HG02884 (cell line): ENCODE results near the gene PHACTR1.
"Not testable (repeated sequence)": the region's sequence is repeated elsewhere in the genome, so short reads cannot be mapped to it uniquely, and the experiment has no call there.

Experiments
- ATAC-seq: cut with Tn5 transposase; IDR thresholded peaks from one replicate; pipeline ENCODE4 v1.9.1; 2021; ENCODE audit warnings: mild to moderate bottlenecking, moderate library complexity; ENCODE audit not compliant: unreplicated experiment

PHACTR1 gene

GRCh38 chr6:12748815-12749521 lies 32.4 kb downstream of the PHACTR1 start:
- no peak for ATAC-seq

DNA sequence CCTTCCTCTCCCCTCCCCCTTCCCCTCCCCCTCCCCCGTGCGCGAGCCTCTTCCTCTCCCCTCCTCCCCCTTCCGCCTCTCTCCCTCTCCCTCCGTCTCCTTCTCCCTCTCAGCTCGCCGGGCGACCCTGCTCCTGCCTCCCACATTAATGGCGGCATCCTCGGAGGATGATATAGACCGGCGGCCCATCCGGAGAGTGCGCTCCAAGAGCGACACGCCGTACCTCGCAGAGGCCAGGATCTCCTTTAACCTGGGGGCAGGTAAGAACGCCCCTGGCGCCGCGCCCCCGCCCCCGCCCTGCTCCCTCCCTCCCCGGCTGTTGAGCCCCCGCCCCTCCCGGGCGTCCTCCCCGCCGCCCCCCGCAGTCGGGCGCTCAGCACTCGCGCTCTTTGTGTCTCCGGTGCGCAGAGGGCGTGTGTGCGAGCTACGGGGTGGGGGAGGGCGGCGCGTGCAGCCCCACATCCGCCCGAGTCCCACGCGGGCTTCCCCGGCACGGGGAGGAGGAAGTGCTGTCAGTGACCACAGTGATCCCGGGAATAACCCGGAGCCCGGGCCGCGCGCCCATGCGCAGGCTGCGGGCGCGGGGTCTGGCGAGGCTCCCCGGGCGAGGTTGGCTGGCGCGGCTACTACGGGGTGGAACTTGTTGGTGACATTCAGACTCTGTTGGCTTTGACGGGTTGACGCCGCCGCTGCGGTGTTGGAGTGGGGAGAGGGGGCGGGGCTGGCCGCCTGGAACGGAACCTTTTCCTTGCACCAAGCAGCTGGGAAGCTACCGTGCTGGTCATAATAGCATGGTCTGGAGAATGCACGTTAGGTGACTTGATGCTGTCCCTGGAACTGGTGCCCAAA lies 33.2 kb downstream of the PHACTR1 start:
- no peak for ATAC-seq

DNA sequence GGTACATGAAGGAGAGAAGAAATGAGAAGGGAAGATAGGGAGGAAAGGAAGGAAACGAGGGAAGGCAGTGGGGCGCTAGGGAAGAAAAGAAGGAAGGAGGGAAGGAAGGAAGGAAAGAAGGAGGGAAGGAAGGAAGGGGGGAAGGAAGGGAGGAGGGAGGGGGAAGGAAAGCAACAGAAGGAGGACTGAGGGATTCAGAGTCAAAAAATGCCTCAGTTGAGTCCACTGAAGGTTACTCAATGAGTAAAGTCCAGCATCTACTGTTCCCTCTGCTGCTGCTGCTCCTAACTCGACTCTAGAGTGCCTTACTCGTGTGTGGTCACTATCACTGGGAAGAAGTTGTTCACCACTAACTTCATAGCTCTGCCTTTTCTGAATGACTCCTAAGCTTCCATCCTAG lies 33.8 kb downstream of the PHACTR1 start:
- ATAC-seq, result no peak

- no peak for ATAC-seq
Measured at GRCh38 chr6:12751694-12752325, 35.2 kb downstream of the PHACTR1 start.

DNA sequence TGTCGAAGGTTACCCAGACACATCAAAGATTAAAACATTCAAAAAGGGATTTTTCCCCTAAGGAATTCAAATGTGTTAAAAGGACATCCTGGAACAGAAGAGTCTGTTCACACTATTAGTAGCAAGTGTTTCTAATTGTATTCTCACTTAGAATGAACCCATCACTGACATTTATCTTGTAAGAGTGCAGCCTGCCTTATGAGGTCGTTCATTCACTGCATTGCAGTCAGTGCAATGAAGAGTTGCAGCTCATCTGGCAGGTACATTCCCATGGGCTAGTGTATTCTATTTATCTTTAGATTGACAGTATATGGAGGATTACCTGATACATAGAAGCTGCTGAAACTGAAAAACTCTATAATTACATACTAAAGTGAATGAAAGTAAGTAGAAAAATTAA lies 36.5 kb downstream of the PHACTR1 start:
- ATAC-seq, result no peak

GRCh38 chr6:12760226-12760625 lies 43.7 kb downstream of the PHACTR1 start:
- ATAC-seq, result no peak

DNA sequence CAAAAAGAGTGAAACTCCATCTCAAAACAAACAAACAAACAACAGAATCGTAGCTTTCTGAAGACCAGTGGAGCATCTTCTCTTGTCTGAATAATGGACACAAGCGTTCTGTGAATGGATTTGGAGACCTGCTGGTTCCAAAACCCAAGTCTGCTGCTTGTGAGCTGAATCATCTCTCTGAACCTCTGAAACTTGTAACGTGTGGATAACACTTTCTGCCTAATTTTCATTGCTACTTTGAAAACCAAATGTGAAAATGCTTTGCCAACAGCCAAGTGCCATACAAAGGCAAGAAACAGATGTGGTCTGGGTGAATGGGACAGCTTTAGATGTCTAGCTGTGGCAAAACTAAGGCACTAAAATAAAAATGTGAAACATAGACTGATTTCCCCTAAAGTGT lies 44.3 kb downstream of the PHACTR1 start:
- no peak for ATAC-seq

DNA sequence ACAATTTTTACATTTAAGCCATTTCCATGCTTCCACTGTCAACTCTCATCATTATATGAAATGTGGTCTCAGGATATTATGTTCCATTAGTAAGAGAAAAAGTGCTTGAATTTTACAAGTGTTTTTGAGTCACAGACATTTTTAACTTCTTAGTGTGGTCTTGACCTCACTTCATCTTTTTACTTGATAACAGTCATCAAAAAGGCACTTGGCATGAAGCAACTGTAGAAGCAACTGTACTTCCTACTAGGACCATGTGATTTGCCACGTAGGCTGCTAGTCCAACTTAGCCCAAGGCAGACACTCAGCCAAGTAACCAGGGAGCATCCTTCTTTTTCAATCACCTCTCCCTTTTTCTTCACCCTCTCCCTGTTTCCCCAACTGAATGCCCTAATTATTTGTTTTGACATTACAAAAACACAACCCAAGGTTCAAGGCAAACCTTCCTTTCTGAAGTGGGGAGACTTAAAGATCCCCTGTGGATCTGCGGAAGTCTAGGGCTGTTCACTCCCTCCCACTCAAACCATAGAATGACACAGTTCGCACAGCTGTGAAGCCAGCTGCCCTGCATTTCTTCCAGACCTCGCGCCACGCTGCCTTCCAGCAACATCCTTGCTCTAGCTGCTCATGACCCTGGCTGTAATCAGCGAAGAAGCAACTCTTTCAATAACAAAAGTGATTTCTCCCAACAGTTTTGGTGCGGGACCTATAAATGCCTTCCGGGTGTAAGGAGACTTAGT lies 45.0 kb downstream of the PHACTR1 start:
- no peak for ATAC-seq

DNA sequence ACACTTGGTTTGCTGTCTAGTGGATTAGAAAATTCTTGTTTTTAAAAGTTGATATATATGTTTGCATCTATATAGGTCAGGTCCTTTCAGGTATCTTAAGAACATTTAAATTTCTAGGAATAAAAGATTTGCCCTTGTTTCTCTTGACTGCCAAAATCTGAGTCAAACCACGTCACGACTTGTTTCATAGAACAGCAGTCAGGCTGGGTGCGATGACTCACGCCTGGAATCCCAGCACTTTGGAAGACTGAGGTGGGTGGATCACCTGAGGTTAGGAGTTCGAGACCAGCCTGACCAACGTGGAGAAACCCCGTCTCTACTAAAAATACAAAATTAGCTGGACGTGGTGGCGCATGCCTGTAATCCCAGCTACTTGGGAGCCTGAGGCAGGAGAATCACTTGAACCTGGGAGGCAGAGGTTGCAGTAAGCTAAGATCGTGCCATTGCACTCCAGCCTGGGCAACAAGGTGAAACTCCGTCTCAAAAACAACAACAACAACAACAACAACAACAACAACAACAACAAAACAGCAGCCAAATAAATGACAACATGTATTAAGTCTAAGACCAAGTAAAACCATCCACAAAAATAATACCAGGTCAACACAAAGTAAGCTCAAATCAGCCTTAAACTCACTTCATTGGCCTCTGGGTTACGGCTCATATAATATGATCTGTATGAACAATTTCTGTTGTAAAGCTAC lies 46.3 kb downstream of the PHACTR1 start:
- ATAC-seq, result not testable (repeated sequence)

- ATAC-seq, result no peak
Measured at GRCh38 chr6:12766365-12766764, 49.8 kb downstream of the PHACTR1 start.

DNA sequence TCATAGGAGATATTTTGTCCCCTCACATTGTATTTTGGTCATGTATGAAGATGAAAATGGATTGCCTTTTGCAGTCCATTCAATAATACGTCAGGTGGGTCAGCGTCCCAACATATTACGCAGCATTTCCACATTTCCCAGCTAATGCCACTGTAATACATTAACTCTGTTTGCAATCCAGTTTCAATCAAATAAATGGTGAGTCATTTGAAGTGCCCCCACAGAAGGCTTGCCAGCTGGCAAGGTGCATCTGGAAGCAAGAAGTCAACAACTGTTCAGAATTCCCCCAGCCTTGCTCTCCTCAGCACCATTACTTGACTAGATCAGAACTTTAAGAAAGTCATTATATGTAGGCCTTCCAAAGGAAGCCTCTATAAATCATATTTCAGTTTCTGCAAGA lies 50.4 kb downstream of the PHACTR1 start:
- no peak for ATAC-seq

GRCh38 chr6:12769556-12770256 lies 53.1 kb downstream of the PHACTR1 start:
- ATAC-seq, result no peak

- no peak for ATAC-seq
Measured at GRCh38 chr6:12772416-12772815, 55.8 kb downstream of the PHACTR1 start.

- ATAC-seq, result no peak
Measured at GRCh38 chr6:12776291-12776690, 59.7 kb downstream of the PHACTR1 start.

DNA sequence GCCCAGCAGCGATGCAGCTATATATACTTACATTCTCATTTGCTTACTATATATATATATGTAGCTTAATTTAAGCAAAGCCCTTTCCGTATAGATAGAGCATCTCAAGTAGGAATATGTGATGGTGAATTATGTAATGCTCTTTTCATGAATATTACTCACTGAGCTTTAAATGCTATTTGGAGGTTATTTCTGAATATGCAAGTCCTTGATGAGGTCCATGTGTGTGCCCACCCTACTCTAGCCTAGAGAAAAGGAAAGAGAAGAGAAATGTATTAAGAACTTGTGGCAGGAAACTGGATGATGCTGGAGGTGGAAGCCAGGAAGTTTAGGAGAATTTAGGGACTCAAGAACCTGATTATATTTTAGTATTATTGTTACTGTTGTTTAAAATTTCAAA lies 63.2 kb downstream of the PHACTR1 start:
- no peak for ATAC-seq

DNA sequence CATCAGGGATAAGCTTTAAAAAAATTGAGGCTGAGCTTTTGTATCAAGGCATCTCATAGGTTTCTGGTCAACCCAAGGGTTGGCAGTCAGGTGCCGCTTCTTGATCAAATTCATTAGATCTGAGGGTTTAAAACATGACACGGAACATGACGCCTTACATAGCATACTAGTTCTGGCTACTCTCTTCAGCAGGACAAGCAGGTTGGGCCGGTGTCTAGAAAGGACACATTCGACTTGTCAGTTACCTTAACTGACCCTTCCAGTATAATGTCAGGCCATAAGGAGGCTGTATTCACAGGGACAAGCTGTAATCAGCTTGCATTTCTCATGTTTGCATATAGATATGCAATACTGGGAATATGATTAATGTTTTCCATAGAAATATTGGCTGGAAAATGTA lies 65.6 kb downstream of the PHACTR1 start:
- ATAC-seq, result no peak

GRCh38 chr6:12785301-12785700 lies 68.7 kb downstream of the PHACTR1 start:
- no peak for ATAC-seq

GRCh38 chr6:12785921-12786320 lies 69.4 kb downstream of the PHACTR1 start:
- no peak for ATAC-seq

GRCh38 chr6:12791371-12791770 lies 74.8 kb downstream of the PHACTR1 start:
- no peak for ATAC-seq

GRCh38 chr6:12798326-12798725 lies 81.8 kb downstream of the PHACTR1 start:
- no peak for ATAC-seq
